H1 (cell line): ENCODE data around the gene TKFC. TPM values are rescaled to one million over a fixed set of nuclear protein-coding genes. Genes with fewer than 3 reads are reported as not detected.

Experiments
- CTCF ChIA-PET: fragments of 300-600 bp; sonication (Branson Sonifier 250); formaldehyde crosslinking; loops from one replicate; lab custom pipeline; 2021; ENCODE audit not compliant: partially characterized antibody; lab: Charles Lee
- POLR2A ChIA-PET: fragments of 300-600 bp; sonication (Branson Sonifier 250); formaldehyde crosslinking; loops from one replicate; lab custom pipeline; 2021; ENCODE audit warnings: inconsistent platforms; ENCODE audit not compliant: partially characterized antibody; lab: Charles Lee
- DNase-seq, 2 experiments: peaks; one replicate each; pipeline versions ENCODE4 v3.0.0 to v3.0.0-alpha.2; 2010 to 2022; ENCODE audit warnings: low spot score in 2 of 2, low read depth in 1 of 2, mixed read lengths in 1 of 2
- FAIRE-seq: peaks from 2 replicates; lab custom pipeline; 2011; peaks lifted over from hg19 to GRCh38; lab: Jason Lieb, UNC
- H2AFZ ChIP-seq: 2 replicates; pipeline ENCODE4 v1.8.1; 2012; ENCODE audit warnings: low read length, inconsistent platforms
- H2AK5ac ChIP-seq: 2 replicates; pipeline ENCODE4 v1.6.1; 2013; ENCODE audit warnings: low read depth, low read length
- H2BK120ac ChIP-seq: replicated peaks from 2 replicates; pipeline ENCODE3; 2013; ENCODE audit warnings: low read depth, low read length, inconsistent platforms
- H2BK12ac ChIP-seq: 2 replicates; pipeline ENCODE4 v1.6.1; 2013; ENCODE audit warnings: low read depth, low read length
- H2BK15ac ChIP-seq: 2 replicates; pipeline ENCODE4 v1.6.1; 2013; ENCODE audit warnings: low read length
- H2BK20ac ChIP-seq: 2 replicates; pipeline ENCODE4 v1.6.1; 2013; ENCODE audit warnings: low read length
- H2BK5ac ChIP-seq: 2 replicates; pipeline ENCODE4 v1.6.1; 2013; ENCODE audit warnings: low read depth, low read length
- H3K14ac ChIP-seq: 2 replicates; pipeline ENCODE4 v1.6.1; 2013; ENCODE audit warnings: inconsistent platforms; ENCODE audit not compliant: insufficient read length
- H3K18ac ChIP-seq: 2 replicates; pipeline ENCODE4 v1.6.1; 2013; ENCODE audit warnings: low read length; ENCODE audit errors: extremely low read depth
- H3K23ac ChIP-seq: 2 replicates; pipeline ENCODE4 v1.6.1; 2013; ENCODE audit warnings: inconsistent platforms; ENCODE audit not compliant: insufficient read length
- H3K23me2 ChIP-seq: 2 replicates; pipeline ENCODE4 v1.6.1; 2013; ENCODE audit warnings: low read depth, low read length
- H3K27ac ChIP-seq: 2 replicates; pipeline ENCODE4 v1.6.1; 2011; ENCODE audit warnings: low read depth, low read length, inconsistent platforms
- H3K27me3 ChIP-seq, 4 experiments: replicated peaks in 1 of 4; 1 replicate in 1 of 4; 2 replicates in 3 of 4; pipeline versions ENCODE4 v1.6.1 to v1.8.1; 2011 to 2013; ENCODE audit warnings: low read length in 3 of 4, mild to moderate bottlenecking in 3 of 4, inconsistent platforms in 2 of 4, mixed read lengths in 2 of 4, moderate library complexity in 1 of 4; ENCODE audit not compliant: control insufficient read depth in 3 of 4, insufficient read depth in 3 of 4; ENCODE audit errors: extremely low read depth in 1 of 4
- H3K36me3 ChIP-seq, 4 experiments: 2 replicates each; pipeline versions ENCODE4 v1.6.1 to v1.8.1; 2011 to 2013; ENCODE audit warnings: mild to moderate bottlenecking in 4 of 4, low read length in 3 of 4, moderate library complexity in 2 of 4, control low read depth in 1 of 4, inconsistent platforms in 1 of 4; ENCODE audit not compliant: insufficient read depth in 4 of 4, control insufficient read depth in 2 of 4
- H3K4ac ChIP-seq: replicated peaks from 2 replicates; pipeline ENCODE3; 2013; ENCODE audit warnings: low read length, low read depth, mixed read lengths, inconsistent platforms; ENCODE audit not compliant: insufficient read length
- H3K4me1 ChIP-seq, 4 experiments: replicated peaks in 1 of 4; 1 replicate in 1 of 4; 2 replicates in 3 of 4; pipeline versions ENCODE4 v1.6.1 to v1.8.1; 2011 to 2013; ENCODE audit warnings: low read length in 3 of 4, inconsistent platforms in 2 of 4, mixed read lengths in 1 of 4; ENCODE audit not compliant: insufficient read depth in 4 of 4, control insufficient read depth in 3 of 4
- H3K4me2 ChIP-seq, 2 experiments: 2 replicates each; pipeline versions ENCODE4 v1.6.1 to v1.8.1; 2011 to 2013; ENCODE audit warnings: low read depth in 2 of 2, low read length in 2 of 2, control low read depth in 1 of 2, inconsistent platforms in 1 of 2, mild to moderate bottlenecking in 1 of 2; ENCODE audit not compliant: insufficient read depth in 1 of 2
- H3K4me3 ChIP-seq, 4 experiments: fragments of 200-600, 300-600 bp in 1 of 4; sonication (generic), shearing (Covaris generic), sonication (Bioruptor Twin) in 1 of 4; 2 replicates each; pipeline versions ENCODE4 v1.5.1 to v1.8.1; 2011 to 2016; ENCODE audit warnings: low read length in 4 of 4, low read depth in 3 of 4, control low read depth in 2 of 4, inconsistent platforms in 2 of 4, mild to moderate bottlenecking in 2 of 4, mixed read lengths in 1 of 4, moderate library complexity in 1 of 4; ENCODE audit not compliant: insufficient read depth in 2 of 4; ENCODE audit errors: extremely low read depth in 1 of 4
- H3K56ac ChIP-seq: replicated peaks from 2 replicates; pipeline ENCODE3; 2013; ENCODE audit warnings: low read depth, mild to moderate bottlenecking, mixed read lengths, low read length, inconsistent platforms; ENCODE audit not compliant: insufficient read length
- H3K79me1 ChIP-seq: 2 replicates; pipeline ENCODE4 v1.6.1; 2013; ENCODE audit warnings: low read depth, low read length, control low read depth
- H3K79me2 ChIP-seq, 2 experiments: 2 replicates each; pipeline versions ENCODE4 v1.6.1 to v1.8.1; 2012 to 2013; ENCODE audit warnings: low read length in 2 of 2, mild to moderate bottlenecking in 2 of 2, inconsistent platforms in 1 of 2; ENCODE audit not compliant: insufficient read depth in 2 of 2, control insufficient read depth in 1 of 2
- H3K9ac ChIP-seq, 4 experiments: replicated peaks in 1 of 4; 1 replicate in 1 of 4; 2 replicates in 3 of 4; pipeline versions ENCODE4 v1.6.1 to v1.8.1; 2011 to 2013; ENCODE audit warnings: low read depth in 3 of 4, low read length in 3 of 4, control low read depth in 2 of 4, mild to moderate bottlenecking in 2 of 4, moderate library complexity in 2 of 4, inconsistent platforms in 1 of 4; ENCODE audit errors: extremely low read depth in 1 of 4
- H3K9me3 ChIP-seq, 2 experiments: 2 replicates each; pipeline versions ENCODE4 v1.6.1 to v1.8.1; 2012 to 2013; ENCODE audit warnings: mild to moderate bottlenecking in 2 of 2, moderate library complexity in 2 of 2, control low read depth in 1 of 2, inconsistent platforms in 1 of 2, low read depth in 1 of 2, low read length in 1 of 2, mixed read lengths in 1 of 2; ENCODE audit not compliant: insufficient read depth in 2 of 2
- H4K20me1 ChIP-seq, 2 experiments: replicated peaks in 1 of 2; 2 replicates each; pipeline versions ENCODE3 to v1.8.1; 2011 to 2013; ENCODE audit warnings: inconsistent platforms in 2 of 2, low read length in 2 of 2, mild to moderate bottlenecking in 1 of 2; ENCODE audit not compliant: insufficient read depth in 2 of 2, control insufficient read depth in 1 of 2
- H4K5ac ChIP-seq: 2 replicates; pipeline ENCODE4 v1.6.1; 2013; ENCODE audit warnings: low read length, low read depth, mixed read lengths, inconsistent platforms; ENCODE audit not compliant: insufficient read length
- H4K8ac ChIP-seq: 2 replicates; pipeline ENCODE4 v1.8.0; 2013; ENCODE audit warnings: mild to moderate bottlenecking, moderate library complexity, low read length, inconsistent platforms; ENCODE audit not compliant: insufficient read depth; ENCODE audit errors: extremely low read depth
- H4K91ac ChIP-seq: replicated peaks from 2 replicates; pipeline ENCODE3; 2013; ENCODE audit warnings: low read length, mixed read lengths, inconsistent platforms; ENCODE audit not compliant: insufficient read length
- CHD1 ChIP-seq: IDR thresholded peaks from 2 replicates; pipeline ENCODE4 v1.6.1; 2012; ENCODE audit warnings: low read depth, low read length, improper control_type of control experiment
- EP300 ChIP-seq, 2 experiments: IDR thresholded peaks; 1 replicate in 1 of 2; 2 replicates in 1 of 2; pipeline ENCODE4 v1.6.1; 2011 to 2012; ENCODE audit warnings: low read depth in 2 of 2, low read length in 2 of 2, mild to moderate bottlenecking in 2 of 2, borderline replicate concordance in 1 of 2, inconsistent platforms in 1 of 2, moderate library complexity in 1 of 2
- GTF2F1 ChIP-seq: IDR thresholded peaks from 2 replicates; pipeline ENCODE4 v1.6.1; 2012; ENCODE audit warnings: low read depth, low read length, improper control_type of control experiment, borderline replicate concordance
- HDAC6 ChIP-seq: IDR thresholded peaks from one replicate; pipeline ENCODE4 v1.7.1; 2012; ENCODE audit warnings: low read depth, mild to moderate bottlenecking, inconsistent platforms, low read length, moderate library complexity
- PHF8 ChIP-seq: fragments of 200-600 bp; sonication (generic); conservative IDR thresholded peaks from 2 replicates; pipeline ENCODE4 v1.7.1; 2012; ENCODE audit warnings: low read depth, mild to moderate bottlenecking, inconsistent platforms, low read length, moderate library complexity
- POLR2A ChIP-seq, 2 experiments: IDR thresholded peaks; 1 replicate in 1 of 2; 2 replicates in 1 of 2; pipeline ENCODE4 v1.6.1; 2011; ENCODE audit warnings: low read depth in 2 of 2, low read length in 2 of 2, mild to moderate bottlenecking in 2 of 2; ENCODE audit errors: control extremely low read depth in 1 of 2
- POU5F1 ChIP-seq: IDR thresholded peaks from 2 replicates; pipeline ENCODE4 v1.6.1; 2011; ENCODE audit warnings: low read depth, mild to moderate bottlenecking, low read length, moderate library complexity
- RFX5 ChIP-seq: IDR thresholded peaks from 2 replicates; pipeline ENCODE4 v1.6.1; 2011; ENCODE audit warnings: low read depth, low read length, improper control_type of control experiment, borderline replicate concordance
- SIRT6 ChIP-seq: IDR thresholded peaks from one replicate; pipeline ENCODE4 v1.7.1; 2012; ENCODE audit warnings: low read length, inconsistent platforms
- SIX5 ChIP-seq: IDR thresholded peaks from 2 replicates; pipeline ENCODE4 v1.6.1; 2011; ENCODE audit warnings: mild to moderate bottlenecking, low read depth, low read length
- TAF7 ChIP-seq: optimal IDR thresholded peaks from 2 replicates; pipeline ENCODE3; 2011; ENCODE audit warnings: low read depth, mild to moderate bottlenecking, inconsistent platforms, low read length, moderate library complexity, borderline replicate concordance
- TEAD4 ChIP-seq: IDR thresholded peaks from 2 replicates; pipeline ENCODE4 v1.6.1; 2012; ENCODE audit warnings: low read depth, low read length, inconsistent platforms, mixed read lengths
- WGBS, 2 experiments: shearing (Covaris generic) in 1 of 2; methylation state at CpG; one replicate each; pipeline versions ENCODE4 v1.1.6 to v1.1.7; 2013 to 2015; ENCODE audit warnings: low lambda C conversion rate in 2 of 2, mixed read lengths in 2 of 2, inconsistent platforms in 1 of 2, low coverage in 1 of 2, missing lambda C conversion rate in 1 of 2; ENCODE audit not compliant: insufficient replicate concordance in 2 of 2, insufficient coverage in 1 of 2, insufficient read length in 1 of 2; ENCODE audit errors: extremely low coverage in 1 of 2, missing lambda C conversion rate in 1 of 2; 5-methylcytosine and 5-hydroxymethylcytosine counted together
- polyA plus RNA-seq, 7 experiments: library from polyadenylated mRNA; depleted of rRNA in 3 of 7; stranded (reverse) in 5 of 7; unstranded in 2 of 7; fragments of >200 nt in 5 of 7; fragments of 200-250 nt in 2 of 7; gene quantifications; 1 replicate in 5 of 7; 2 replicates in 1 of 7; 4 replicates in 1 of 7; pipeline versions ENCODE4 v1.2.1 to v1.2.3, GENCODE V29; 2011 to 2013; ENCODE audit warnings: missing spikeins in 2 of 7, mixed read lengths in 2 of 7
- total RNA-seq: library from RNA; stranded (reverse); fragmentation: NEBNext Ultra II Directional; extraction: Animal tissue kit (Norgen Biotek cat#: 25700); gene quantifications from 2 replicates; pipeline ENCODE4 v1.2.1, GENCODE V29; 2021
- TF ChIP-seq, protein P1 (sequence below): IDR thresholded peaks from 2 replicates; pipeline ENCODE4 v1.6.1; 2012; ENCODE audit warnings: low read length, inconsistent platforms

Gene TKFC
- total and polyA plus RNA-seq, 2 of the 8 experiments (the other 6 are each of a cell fraction or from before 2014, with no cell fraction given) = 53.5 to 55.0 TPM

DNA sequence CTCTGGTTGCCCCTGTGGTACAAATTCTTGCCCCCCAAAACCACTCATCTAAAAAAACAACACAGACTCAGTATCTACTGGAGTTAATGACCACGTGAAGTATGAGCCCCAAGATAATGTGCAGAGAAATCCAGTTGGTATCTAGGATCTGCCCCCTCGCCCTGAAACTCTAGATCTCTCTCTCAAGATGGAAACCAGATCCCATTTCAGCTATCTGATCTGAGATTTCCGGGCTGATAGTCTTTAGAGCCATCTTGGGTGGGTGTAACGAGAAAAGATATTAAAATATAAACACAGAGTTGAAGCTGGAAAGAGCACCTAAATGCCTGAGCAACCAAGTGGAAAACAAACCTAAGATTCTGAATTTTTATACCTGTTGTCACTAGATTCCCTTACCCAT is 23.9 kb upstream of the TKFC start:
- Histone ChIP-seq H4K91ac (no peak overlapping the region), H2BK12ac (no peak overlapping the region), H4K8ac (no peak overlapping the region), H2AFZ (no peak overlapping the region), H4K5ac (no peak overlapping the region), H3K4ac (no peak overlapping the region), H3K36me3 (peaks cover 62 to 89% (median 83%) of the 10 kb centered on the region in 4 experiments), H3K14ac (no peak overlapping the region), H2BK15ac (no peak overlapping the region), H3K9ac (no peak overlapping the region), H4K20me1 (peaks cover 2 to 4% of the 10 kb centered on the region in 2 experiments), H2BK120ac (no peak overlapping the region), H3K23me2 (no peaks in the 10 kb centered on the region; the same call in 1 of the 2 replicates), H3K18ac (no peak overlapping the region), H3K79me1 (no peaks in the 10 kb centered on the region; the same call in 1 of the 2 replicates), H3K9me3 (no peaks in the 10 kb centered on the region), H2BK5ac (no peak overlapping the region), H2AK5ac (no peak overlapping the region), H3K23ac (no peak overlapping the region), H3K56ac (no peak overlapping the region), H3K4me2 (no peak overlapping the region), H2BK20ac (no peak overlapping the region), H3K4me3 (no peak overlapping the region), H3K79me2 (no peaks in the 10 kb centered on the region), H3K27ac (no peak overlapping the region), H3K4me1 (no peaks in the 10 kb centered on the region), H3K27me3 (no peaks in the 10 kb centered on the region)
- POLR2A ChIA-PET = interaction anchor here (1.9 kb wide), 1 partner anchor 15 kb away, joined by 5 read pairs; no protein-coding TSS in a partner anchor
- WGBS, 2 experiments = 96% methylated on average over 4 of the region's 4 CpGs; no CpG with 5 or more reads in 1 of the 2 experiments
- FAIRE-seq = no peak
- CTCF ChIA-PET = interaction anchor here (1.2 to 1.6 kb wide), 4 partner anchors 10 to 83 kb away, joined by 3 to 5 read pairs (median 4); partner anchors contain the start of gene TMEM216
- no peak for DNase-seq
- no peak for TF ChIP-seq EP300 (IDR thresholded peaks at IDR 0.05; ENCODE audit: borderline replicate concordance in 1 of 2, low read depth in 2 of 2, low read length in 2 of 2)
- no peak for TF ChIP-seq RFX5
- no peak for TF ChIP-seq PHF8
- TF ChIP-seq, protein P1, sequence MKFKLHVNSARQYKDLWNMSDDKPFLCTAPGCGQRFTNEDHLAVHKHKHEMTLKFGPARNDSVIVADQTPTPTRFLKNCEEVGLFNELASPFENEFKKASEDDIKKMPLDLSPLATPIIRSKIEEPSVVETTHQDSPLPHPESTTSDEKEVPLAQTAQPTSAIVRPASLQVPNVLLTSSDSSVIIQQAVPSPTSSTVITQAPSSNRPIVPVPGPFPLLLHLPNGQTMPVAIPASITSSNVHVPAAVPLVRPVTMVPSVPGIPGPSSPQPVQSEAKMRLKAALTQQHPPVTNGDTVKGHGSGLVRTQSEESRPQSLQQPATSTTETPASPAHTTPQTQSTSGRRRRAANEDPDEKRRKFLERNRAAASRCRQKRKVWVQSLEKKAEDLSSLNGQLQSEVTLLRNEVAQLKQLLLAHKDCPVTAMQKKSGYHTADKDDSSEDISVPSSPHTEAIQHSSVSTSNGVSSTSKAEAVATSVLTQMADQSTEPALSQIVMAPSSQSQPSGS = no peak
- TF ChIP-seq TEAD4 = no peak
- no peak for TF ChIP-seq CHD1
- TF ChIP-seq SIX5 = no peak
- no peak for TF ChIP-seq GTF2F1
- no peak for TF ChIP-seq TAF7
- no peak for TF ChIP-seq POLR2A (IDR thresholded peaks at IDR 0.05; ENCODE audit: control extremely low read depth in 1 of 2, low read depth in 2 of 2, low read length in 2 of 2)
- TF ChIP-seq SIRT6 = no peak
- TF ChIP-seq POU5F1 = no peak
- no peak for TF ChIP-seq HDAC6
